Measurements from ENCODE around the gene DELE1.
"Not testable (repeated sequence)": the region's sequence is repeated elsewhere in the genome, so short reads cannot be mapped to it uniquely, and the experiment has no call there.

GRCh38 chr5:141922827-141923447 is 734 bp upstream of the DELE1 start:
- TF ChIP-seq CTCF (IDR thresholded peaks at IDR 0.05; ENCODE audit: extremely low read depth in 1 of 2, insufficient read depth in 1 of 2, low read depth in 1 of 2, low read length in 2 of 2); JUN (IDR thresholded peaks at IDR 0.05; ENCODE audit: borderline replicate concordance, insufficient read depth, insufficient read length, low read depth): not testable (repeated sequence)

Measured in endothelial cell of umbilical vein (primary cell).